ENCODE measurements around the gene F13A1.

- TF ChIP-seq CTCF (IDR thresholded peaks at IDR 0.05) (no peak), POLR2A (IDR thresholded peaks at IDR 0.05) (no peak), POLR2AphosphoS5 (IDR thresholded peaks at IDR 0.05; ENCODE audit: insufficient read depth in 1 of 2, low read depth in 1 of 2) (no peak)
These were observed 143.8 kb downstream of the F13A1 start for GRCh38 chr6:6176586-6177228.

Measured in vagina (tissue), 2 donors.